Type B pancreatic cell (in vitro differentiated cells): Measurements from ENCODE around the gene YPEL2. TPM values are rescaled to one million over a fixed set of nuclear protein-coding genes. Genes with fewer than 3 reads are reported as not detected.

ENCODE experiments used
- DNase-seq: peaks from one replicate; pipeline ENCODE4 v3.0.0; 2021; ENCODE audit warnings: mixed read lengths; ENCODE audit not compliant: unreplicated experiment; ENCODE audit errors: extremely low spot score
- H3K27ac Mint-ChIP-seq: 2 replicates; pipeline ENCODE4 v1.8.0; 2021; ENCODE audit warnings: mild to moderate bottlenecking, mixed read lengths
- H3K27me3 Mint-ChIP-seq: 2 replicates; pipeline ENCODE4 v1.8.0; 2021; ENCODE audit warnings: mixed read lengths
- H3K36me3 Mint-ChIP-seq: 2 replicates; pipeline ENCODE4 v1.8.0; 2021; ENCODE audit warnings: mixed read lengths
- H3K4me1 Mint-ChIP-seq: one replicate; pipeline ENCODE4 v1.8.0; 2021; ENCODE audit warnings: mixed read lengths; ENCODE audit not compliant: unreplicated experiment
- H3K4me3 Mint-ChIP-seq: 2 replicates; pipeline ENCODE4 v1.8.0; 2021; ENCODE audit warnings: mild to moderate bottlenecking, mixed read lengths
- H3K9me3 Mint-ChIP-seq: 2 replicates; pipeline ENCODE4 v1.8.0; 2021; ENCODE audit warnings: mixed read lengths
- microRNA-seq: library from miRNA; unstranded; fragments of <30 nt; microRNA quantifications from one replicate; pipeline ENCODE4, GENCODE V29; 2020
- total RNA-seq: library from RNA; stranded (reverse); gene quantifications from 2 replicates; pipeline ENCODE4 v1.2.1, GENCODE V29; 2021; ENCODE audit warnings: low replicate concordance
- TF ChIP-seq, protein P1 (sequence below): fragments of 200-600 bp; sonication (generic); conservative IDR thresholded peaks from 2 replicates; pipeline ENCODE4 v1.5.0; 2021; ENCODE audit warnings: antibody characterized with exemption, mild to moderate bottlenecking

YPEL2 gene
- total RNA-seq, 1 donor from 2014 or later: 14.7 TPM

DNA sequence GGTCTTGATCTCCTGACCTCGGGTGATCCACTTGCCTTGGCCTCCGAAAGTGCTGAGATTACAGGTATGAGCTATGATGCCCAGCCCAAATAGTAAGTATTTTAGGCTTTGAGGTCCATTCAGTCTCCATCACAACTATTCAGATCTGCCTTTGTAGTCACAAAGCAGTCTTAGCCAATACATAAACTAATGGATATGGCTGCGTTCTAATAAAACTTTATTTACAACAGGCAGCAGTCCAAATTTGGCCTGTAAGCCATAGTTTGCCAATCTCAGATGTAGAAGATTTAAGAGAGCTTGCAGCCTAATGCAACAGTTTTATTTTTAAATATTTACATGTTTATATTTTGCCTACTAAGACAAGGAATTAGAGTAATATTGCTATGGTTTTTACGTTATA lies 111.7 kb downstream of the YPEL2 start:
- DNase-seq: no peak
- H3K4me3 Mint-ChIP-seq: no peak overlapping the region
- H3K27me3 Mint-ChIP-seq: peaks cover 3% of the 10 kb centered on the region
- TF ChIP-seq, protein P1, sequence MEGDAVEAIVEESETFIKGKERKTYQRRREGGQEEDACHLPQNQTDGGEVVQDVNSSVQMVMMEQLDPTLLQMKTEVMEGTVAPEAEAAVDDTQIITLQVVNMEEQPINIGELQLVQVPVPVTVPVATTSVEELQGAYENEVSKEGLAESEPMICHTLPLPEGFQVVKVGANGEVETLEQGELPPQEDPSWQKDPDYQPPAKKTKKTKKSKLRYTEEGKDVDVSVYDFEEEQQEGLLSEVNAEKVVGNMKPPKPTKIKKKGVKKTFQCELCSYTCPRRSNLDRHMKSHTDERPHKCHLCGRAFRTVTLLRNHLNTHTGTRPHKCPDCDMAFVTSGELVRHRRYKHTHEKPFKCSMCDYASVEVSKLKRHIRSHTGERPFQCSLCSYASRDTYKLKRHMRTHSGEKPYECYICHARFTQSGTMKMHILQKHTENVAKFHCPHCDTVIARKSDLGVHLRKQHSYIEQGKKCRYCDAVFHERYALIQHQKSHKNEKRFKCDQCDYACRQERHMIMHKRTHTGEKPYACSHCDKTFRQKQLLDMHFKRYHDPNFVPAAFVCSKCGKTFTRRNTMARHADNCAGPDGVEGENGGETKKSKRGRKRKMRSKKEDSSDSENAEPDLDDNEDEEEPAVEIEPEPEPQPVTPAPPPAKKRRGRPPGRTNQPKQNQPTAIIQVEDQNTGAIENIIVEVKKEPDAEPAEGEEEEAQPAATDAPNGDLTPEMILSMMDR: no peak
- H3K4me1 Mint-ChIP-seq: peaks cover 15% of the 10 kb centered on the region
- H3K27ac Mint-ChIP-seq: no peak overlapping the region
- H3K36me3 Mint-ChIP-seq: no peaks in the 10 kb centered on the region
- H3K9me3 Mint-ChIP-seq: no peaks in the 10 kb centered on the region

Small RNA genes lying within 50 kb of the gene (microRNA-seq; reads per million reads assigned to microRNA genes)
- not detected for gene MIR4729

Other genes with a start within 250 kb of the YPEL2 start
- gene TRIM37, start 224.8 kb upstream of the YPEL2 start, total RNA-seq: 16.4 and 25.1 TPM in 2 replicates
- 67.9 and 78.4 TPM in 2 replicates for gene SKA2, start 176.5 kb upstream of the YPEL2 start, total RNA-seq
- gene PRR11, start 175.9 kb upstream of the YPEL2 start, total RNA-seq: 17.2 and 43.9 TPM in 2 replicates
- gene SMG8, start 121.6 kb upstream of the YPEL2 start, total RNA-seq: 17.3 and 20.2 TPM in 2 replicates
- gene GDPD1, start 111.1 kb upstream of the YPEL2 start, total RNA-seq: 8.0 and 8.4 TPM in 2 replicates
- gene DHX40, start 234.0 kb downstream of the YPEL2 start, total RNA-seq: 30.6 and 50.4 TPM in 2 replicates